Left ventricle myocardium superior (tissue), 1 donor: Measurements from ENCODE around the gene OTP. TPM values are rescaled to one million over a fixed set of nuclear protein-coding genes. Genes with fewer than 3 reads are reported as not detected.

ENCODE experiments used
- ATAC-seq: fragments of 200-7000 bp; cut with Tn5 transposase; one replicate; pipeline ENCODE4 v1.9.1; 2020; ENCODE audit warnings: mild to moderate bottlenecking, moderate library complexity
- DNase-seq: peaks from one replicate; pipeline ENCODE4 v3.0.0-alpha.2; 2020
- intact Hi-C: fragments of 100-400 bp; cut with micrococcal nuclease; formaldehyde crosslinking; loops from one replicate; pipeline ENCODE4 v1.11.0; 2022
- total RNA-seq: library from RNA; stranded (reverse); fragmentation: NEBNext Ultra II Directional; extraction: Animal tissue kit (Norgen Biotek cat#: 25700); gene quantifications from one replicate; pipeline ENCODE4 v1.2.1, GENCODE V29; 2021
- donor health status: DM: no; HTN: yes; CAD: no; lungs with severe emphysema.

Gene OTP
- total RNA-seq, 1 donor from 2014 or later, result not detected

- intact Hi-C loops, result no loop called here
- no peak for ATAC-seq
Observed at GRCh38 chr5:77641397-77641943, 3.0 kb upstream of the OTP start.

GRCh38 chr5:77640589-77641396 lies 2.3 kb upstream of the OTP start:
- DNase-seq (no peak), ATAC-seq (no peak)
- intact Hi-C loops, result no loop called here

More at GRCh38 chr5:77641397-77641943, 3.0 kb upstream of the OTP start:
- no peak for DNase-seq

GRCh38 chr5:77638763-77639671 lies 504 bp upstream of the OTP start:
- no peak for DNase-seq
- intact Hi-C loops, result no loop called here
- ATAC-seq, result no peak

GRCh38 chr5:77637170-77637997 lies 1.1 kb downstream of the OTP start:
- no peak for DNase-seq
- no peak for ATAC-seq
- intact Hi-C loops, result no loop called here

GRCh38 chr5:77636641-77637169 lies 1.8 kb downstream of the OTP start:
- intact Hi-C loops, result no loop called here
- ATAC-seq (no peak), DNase-seq (no peak)

- DNase-seq, result no peak
- ATAC-seq, result no peak
- intact Hi-C loops, result no loop called here
Observed at GRCh38 chr5:77635917-77636640, 2.4 kb downstream of the OTP start.

GRCh38 chr5:77635067-77635916 lies 3.2 kb downstream of the OTP start:
- intact Hi-C loops, result no loop called here
- ATAC-seq, result no peak

GRCh38 chr5:77633709-77634108 lies 4.8 kb downstream of the OTP start:
- ATAC-seq, result no peak
- intact Hi-C loops, result no loop called here
- DNase-seq, result no peak

More at GRCh38 chr5:77635067-77635916, 3.2 kb downstream of the OTP start:
- DNase-seq, result no peak

GRCh38 chr5:77633207-77633675 lies 5.3 kb downstream of the OTP start:
- ATAC-seq, result no peak
- DNase-seq, result no peak
- intact Hi-C loops, result no loop called here

- intact Hi-C loops, result no loop called here
- DNase-seq (no peak), ATAC-seq (no peak)
Observed at GRCh38 chr5:77632526-77633206, 5.8 kb downstream of the OTP start.

GRCh38 chr5:77630114-77630680 lies 8.3 kb downstream of the OTP start:
- intact Hi-C loops, result no loop called here
- DNase-seq, result peak; percentile 69
- peak; percentile 90 for ATAC-seq

- DNase-seq (no peak), ATAC-seq (no peak)
- intact Hi-C loops, result no loop called here
Observed at GRCh38 chr5:77629509-77630113, 8.9 kb downstream of the OTP start.

GRCh38 chr5:77628840-77629508 lies 9.5 kb downstream of the OTP start:
- no peak for DNase-seq
- ATAC-seq, result no peak
- intact Hi-C loops, result no loop called here

GRCh38 chr5:77627869-77628674 lies 10.4 kb downstream of the OTP start:
- ATAC-seq (no peak), DNase-seq (no peak)
- intact Hi-C loops, result no loop called here
